Neutrophil (primary cell): ENCODE data around the gene RNPEP.

ENCODE experiments used
- H3K27ac ChIP-seq: fragments of 200-600 bp; sonication (generic); 2 replicates; pipeline ENCODE4 v1.5.1; 2016; ENCODE audit warnings: mild to moderate bottlenecking, moderate library complexity
- H3K27me3 ChIP-seq: fragments of 200-600 bp; sonication (generic); 2 replicates; pipeline ENCODE4 v1.6.0; 2016; ENCODE audit warnings: mild to moderate bottlenecking
- H3K36me3 ChIP-seq: fragments of 200-600 bp; sonication (generic); 2 replicates; pipeline ENCODE4 v1.5.1; 2017
- H3K4me1 ChIP-seq, 2 experiments: fragments of 200-600 bp in 1 of 2; sonication (generic) in 1 of 2; 1 replicate in 1 of 2; 2 replicates in 1 of 2; pipeline versions ENCODE4 v1.5.1 to v1.6.1; 2013 to 2016; ENCODE audit warnings: low read depth in 1 of 2, low read length in 1 of 2, mild to moderate bottlenecking in 1 of 2, moderate library complexity in 1 of 2; ENCODE audit not compliant: control insufficient read depth in 1 of 2, insufficient read depth in 1 of 2
- H3K4me3 ChIP-seq, 2 experiments: fragments of 200-600 bp in 1 of 2; sonication (generic) in 1 of 2; 1 replicate in 1 of 2; 2 replicates in 1 of 2; pipeline ENCODE4 v1.5.1; 2013 to 2016; ENCODE audit warnings: low read depth in 1 of 2, low read length in 1 of 2, mild to moderate bottlenecking in 1 of 2, moderate library complexity in 1 of 2
- H3K9me3 ChIP-seq: fragments of 200-600 bp; sonication (generic); 2 replicates; pipeline ENCODE4 v1.5.1; 2016
- TF ChIP-seq, protein P1 (sequence below): fragments of 200-600 bp; sonication (generic); IDR thresholded peaks from 2 replicates; pipeline ENCODE4 v1.5.1; 2016; ENCODE audit warnings: antibody characterized with exemption

Gene RNPEP

DNA sequence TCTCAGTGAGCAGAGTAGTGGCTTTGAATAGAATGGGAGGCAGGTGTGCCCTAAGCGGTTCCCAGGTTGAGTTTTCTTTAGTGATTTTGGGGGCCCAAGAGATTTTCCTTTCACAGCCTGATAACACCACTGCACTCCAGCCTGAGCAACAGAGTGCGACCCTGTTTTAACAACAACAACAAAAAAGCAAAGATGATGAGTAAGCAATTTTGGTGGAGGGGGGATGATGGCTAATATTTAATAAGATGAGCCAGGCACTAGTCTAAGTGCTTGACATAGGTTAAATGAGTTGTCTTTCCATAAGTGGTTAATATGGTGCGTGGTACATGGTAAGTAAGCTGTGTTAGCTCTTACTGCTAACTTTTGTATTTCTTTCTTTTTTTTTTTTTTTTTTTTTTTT is 2.0 kb downstream of the RNPEP start:
- H3K9me3 ChIP-seq = no peaks in the 10 kb centered on the region
- peaks cover 10% of the 10 kb centered on the region for H3K36me3 ChIP-seq
- H3K27ac ChIP-seq = no peak overlapping the region
- H3K27me3 ChIP-seq = no peaks in the 10 kb centered on the region
- TF ChIP-seq, protein P1, sequence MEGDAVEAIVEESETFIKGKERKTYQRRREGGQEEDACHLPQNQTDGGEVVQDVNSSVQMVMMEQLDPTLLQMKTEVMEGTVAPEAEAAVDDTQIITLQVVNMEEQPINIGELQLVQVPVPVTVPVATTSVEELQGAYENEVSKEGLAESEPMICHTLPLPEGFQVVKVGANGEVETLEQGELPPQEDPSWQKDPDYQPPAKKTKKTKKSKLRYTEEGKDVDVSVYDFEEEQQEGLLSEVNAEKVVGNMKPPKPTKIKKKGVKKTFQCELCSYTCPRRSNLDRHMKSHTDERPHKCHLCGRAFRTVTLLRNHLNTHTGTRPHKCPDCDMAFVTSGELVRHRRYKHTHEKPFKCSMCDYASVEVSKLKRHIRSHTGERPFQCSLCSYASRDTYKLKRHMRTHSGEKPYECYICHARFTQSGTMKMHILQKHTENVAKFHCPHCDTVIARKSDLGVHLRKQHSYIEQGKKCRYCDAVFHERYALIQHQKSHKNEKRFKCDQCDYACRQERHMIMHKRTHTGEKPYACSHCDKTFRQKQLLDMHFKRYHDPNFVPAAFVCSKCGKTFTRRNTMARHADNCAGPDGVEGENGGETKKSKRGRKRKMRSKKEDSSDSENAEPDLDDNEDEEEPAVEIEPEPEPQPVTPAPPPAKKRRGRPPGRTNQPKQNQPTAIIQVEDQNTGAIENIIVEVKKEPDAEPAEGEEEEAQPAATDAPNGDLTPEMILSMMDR = no peak
- H3K4me3 ChIP-seq = no peak overlapping the region
- peaks cover 14% of the 10 kb centered on the region in 2 experiments for H3K4me1 ChIP-seq

DNA sequence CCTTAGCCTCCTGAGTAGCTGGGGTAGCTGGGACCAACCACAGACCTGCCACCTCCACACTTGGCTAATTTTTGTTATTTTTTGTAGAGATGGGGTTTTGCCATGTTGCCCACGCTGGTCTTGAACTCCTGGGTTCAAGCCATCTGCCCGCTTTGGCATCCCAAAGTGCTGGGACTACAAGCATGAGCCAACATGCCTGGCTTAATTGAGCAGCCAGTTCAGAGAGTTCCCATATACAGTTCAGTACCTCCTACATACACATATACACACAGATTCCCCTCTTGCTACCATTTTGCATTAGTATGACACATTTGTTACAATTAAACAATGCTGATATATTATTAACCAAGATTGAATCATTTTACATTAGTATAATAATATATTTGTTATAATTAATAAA is 2.9 kb downstream of the RNPEP start:
- Histone ChIP-seq H3K9me3 (no peaks in the 10 kb centered on the region), H3K4me3 (no peak overlapping the region), H3K4me1 (peaks cover 14% of the 10 kb centered on the region in 2 experiments), H3K36me3 (peaks cover 19% of the 10 kb centered on the region), H3K27me3 (no peaks in the 10 kb centered on the region), H3K27ac (no peak overlapping the region)
- TF ChIP-seq, protein P1 = no peak

DNA sequence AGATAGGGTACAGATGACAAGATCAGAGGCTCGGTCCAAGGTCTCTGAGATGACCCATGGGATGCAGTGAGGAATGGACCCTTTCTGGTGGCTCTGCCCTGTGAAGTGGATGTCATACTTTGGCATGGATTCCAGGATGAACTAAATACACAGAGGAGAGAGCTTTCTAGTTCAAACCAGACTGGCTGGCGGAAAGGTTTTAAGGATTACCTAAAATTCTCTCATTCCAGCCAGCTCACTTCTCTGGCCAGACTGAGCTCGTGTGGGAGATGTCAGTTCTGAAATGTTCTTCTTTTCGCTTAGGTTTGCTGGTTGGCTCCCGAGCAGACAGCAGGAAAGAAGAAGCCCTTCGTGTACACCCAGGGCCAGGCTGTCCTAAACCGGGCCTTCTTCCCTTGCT is 6.2 kb downstream of the RNPEP start:
- Histone ChIP-seq H3K27me3 (no peaks in the 10 kb centered on the region), H3K36me3 (peaks cover 52% of the 10 kb centered on the region), H3K4me1 (peaks cover 2 to 4% of the 10 kb centered on the region in 2 experiments), H3K27ac (no peak overlapping the region), H3K9me3 (no peaks in the 10 kb centered on the region), H3K4me3 (no peak overlapping the region)
- TF ChIP-seq, protein P1 = no peak

DNA sequence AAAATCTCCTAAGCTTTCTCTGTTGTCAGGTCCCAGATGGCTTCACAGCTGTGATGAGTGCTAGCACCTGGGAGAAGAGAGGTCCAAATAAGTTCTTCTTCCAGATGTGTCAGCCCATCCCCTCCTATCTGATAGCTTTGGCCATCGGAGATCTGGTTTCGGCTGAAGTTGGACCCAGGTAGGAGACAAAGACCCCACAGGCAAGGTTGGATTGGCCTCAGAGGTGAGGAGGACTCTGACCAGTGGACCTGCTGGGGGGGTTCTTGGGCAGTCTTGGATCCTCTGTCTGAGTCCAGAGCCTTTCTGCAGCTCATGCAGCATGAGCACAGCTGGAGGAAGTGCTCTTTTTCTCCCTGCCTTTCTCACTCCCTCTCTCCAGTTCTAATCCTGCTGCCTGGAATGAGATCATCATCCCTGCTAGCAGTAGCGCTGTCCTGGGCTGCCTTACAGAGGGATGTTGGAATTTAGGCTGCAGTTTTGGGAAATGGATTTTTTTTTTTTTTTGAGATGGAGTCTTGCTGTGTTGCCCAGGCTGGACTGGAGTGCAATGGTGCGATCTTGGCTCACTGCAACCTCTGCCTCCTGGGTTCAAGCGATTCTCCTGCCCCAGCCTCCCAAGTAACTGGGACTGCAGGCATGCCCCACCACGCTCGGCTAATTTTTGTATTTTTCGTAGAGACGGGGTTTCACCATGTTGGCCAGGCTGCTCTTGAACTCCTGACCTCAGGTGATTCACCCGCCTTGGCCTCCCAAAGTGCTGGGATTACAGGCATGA is 7.1 kb downstream of the RNPEP start:
- Histone ChIP-seq H3K4me1 (no peaks in the 10 kb centered on the region), H3K27me3 (no peaks in the 10 kb centered on the region), H3K36me3 (peaks cover 60% of the 10 kb centered on the region), H3K27ac (no peak overlapping the region), H3K9me3 (no peaks in the 10 kb centered on the region), H3K4me3 (no peak overlapping the region)
- TF ChIP-seq, protein P1 = no peak

DNA sequence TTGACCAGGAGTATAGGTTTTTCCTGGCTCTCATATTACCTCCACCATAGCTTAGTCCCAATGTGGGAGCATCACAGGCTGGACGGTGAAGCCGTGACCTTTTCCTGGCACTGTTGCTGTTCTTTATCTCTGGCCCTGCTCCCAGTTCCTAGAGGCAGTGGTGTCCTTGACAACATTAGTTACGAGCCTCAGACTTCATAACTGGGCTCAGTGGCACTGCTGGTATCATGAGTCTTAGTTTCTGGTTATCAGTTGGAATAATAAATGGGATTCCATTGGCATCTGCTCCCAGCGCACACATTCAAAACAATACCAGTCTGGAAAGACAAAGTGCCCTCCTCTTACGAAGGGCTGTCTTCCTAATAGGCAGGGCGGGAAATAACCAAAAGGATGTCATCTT is 8.0 kb downstream of the RNPEP start:
- TF ChIP-seq, protein P1 = no peak
- peaks cover 67% of the 10 kb centered on the region for H3K36me3 ChIP-seq

More for the DNA sequence above, 8.0 kb downstream of the RNPEP start:
- H3K4me1 ChIP-seq = no peaks in the 10 kb centered on the region
- no peaks in the 10 kb centered on the region for H3K9me3 ChIP-seq
- H3K27me3 ChIP-seq = no peaks in the 10 kb centered on the region
- no peak overlapping the region for H3K27ac ChIP-seq
- H3K4me3 ChIP-seq = no peak overlapping the region
